ENCODE measurements around the gene EVL. TPM values are rescaled to one million over a fixed set of nuclear protein-coding genes. Genes with fewer than 3 reads are reported as not detected.
"Not testable (repeated sequence)": the region's sequence is repeated elsewhere in the genome, so short reads cannot be mapped to it uniquely, and the experiment has no call there.

EVL gene
- polyA plus RNA-seq, 1 donor, result 163 TPM

DNA sequence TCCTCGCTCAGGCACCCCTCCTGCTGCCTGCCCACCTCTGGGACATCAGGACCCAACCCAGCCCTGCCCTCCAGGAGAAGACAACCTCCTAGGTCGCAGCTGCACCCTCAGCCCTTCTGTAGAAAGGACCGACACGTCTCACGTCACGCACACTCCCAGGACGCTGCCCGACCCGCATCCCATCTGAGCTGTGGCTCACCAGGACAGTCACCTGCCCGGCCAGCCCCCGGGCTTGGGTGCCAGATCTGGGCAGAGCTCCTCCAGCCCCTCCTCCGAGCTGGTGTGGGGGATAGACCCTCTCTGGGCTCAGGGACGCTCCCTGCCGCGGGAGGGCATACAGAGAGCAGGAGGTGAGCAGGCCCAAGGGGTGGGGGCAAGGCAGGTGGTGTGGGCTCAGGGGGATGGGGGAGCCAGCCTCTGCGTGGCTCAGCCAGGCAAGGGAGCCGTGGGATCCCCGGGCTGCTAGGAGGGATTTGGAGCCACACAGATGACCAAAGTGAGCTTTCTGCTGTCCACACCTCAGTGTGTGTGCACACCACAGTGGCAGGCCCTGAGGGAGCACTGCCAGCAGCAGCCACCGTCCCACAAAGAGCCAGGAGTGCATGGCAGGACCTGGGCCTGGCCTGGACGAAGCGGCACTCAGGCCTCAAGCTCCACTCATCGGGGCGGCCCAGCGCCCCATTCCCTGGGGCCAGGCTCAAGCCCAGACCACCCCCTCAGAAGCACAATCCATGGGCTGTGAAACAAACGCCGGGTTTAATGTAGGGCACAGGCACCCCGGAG lies 80.7 kb downstream of the EVL start:
- DNase-seq, result no peak

DNA sequence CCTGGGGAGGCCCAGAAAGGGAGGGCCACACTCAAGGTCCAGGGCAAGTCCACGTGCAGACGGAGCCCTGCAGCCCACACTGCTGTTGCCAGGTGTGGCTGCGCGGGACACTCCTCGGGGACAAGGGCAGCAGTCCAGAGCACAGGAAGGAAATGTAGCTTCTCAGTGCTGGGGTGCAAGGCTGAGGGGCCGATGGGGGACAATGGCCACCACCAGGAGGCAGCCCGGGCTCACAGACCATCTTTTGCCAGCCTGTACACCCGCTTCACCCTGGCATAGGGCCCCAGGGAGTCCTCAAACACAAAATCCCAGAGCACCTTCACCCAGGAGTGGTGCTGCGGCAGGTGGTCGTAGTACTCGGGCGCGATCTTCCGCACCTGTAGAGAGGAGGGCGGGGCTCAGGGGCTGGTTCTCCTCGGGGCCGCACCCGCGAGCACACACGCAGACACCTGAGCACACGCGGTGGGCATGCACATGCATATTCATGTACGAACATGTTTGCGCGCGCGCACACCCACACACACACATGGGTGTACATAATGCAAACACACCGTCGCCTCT lies 81.4 kb downstream of the EVL start:
- DNase-seq, result no peak

DNA sequence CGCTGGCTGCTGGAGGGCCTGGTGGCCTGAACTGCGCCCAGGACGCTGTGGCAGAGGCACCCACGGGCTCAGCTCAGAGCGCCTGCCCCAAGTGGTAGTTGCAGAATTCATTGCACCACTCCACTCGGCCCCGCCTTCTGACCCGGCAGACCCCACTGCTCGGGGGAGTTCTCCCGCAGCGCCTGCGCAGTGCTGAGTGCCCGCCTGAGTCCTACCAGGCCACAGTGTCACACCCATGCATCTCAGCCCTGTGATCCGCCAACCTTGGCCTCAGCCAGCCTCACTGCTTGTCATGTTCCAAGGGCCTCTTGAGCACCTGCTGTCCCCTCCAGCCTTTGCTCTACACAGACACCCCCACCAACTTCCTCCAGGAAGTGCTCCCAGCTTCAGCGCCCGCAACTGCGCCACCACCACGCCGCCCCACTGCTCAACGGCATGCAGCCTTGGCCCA lies 82.0 kb downstream of the EVL start:
- no peak for DNase-seq

DNA sequence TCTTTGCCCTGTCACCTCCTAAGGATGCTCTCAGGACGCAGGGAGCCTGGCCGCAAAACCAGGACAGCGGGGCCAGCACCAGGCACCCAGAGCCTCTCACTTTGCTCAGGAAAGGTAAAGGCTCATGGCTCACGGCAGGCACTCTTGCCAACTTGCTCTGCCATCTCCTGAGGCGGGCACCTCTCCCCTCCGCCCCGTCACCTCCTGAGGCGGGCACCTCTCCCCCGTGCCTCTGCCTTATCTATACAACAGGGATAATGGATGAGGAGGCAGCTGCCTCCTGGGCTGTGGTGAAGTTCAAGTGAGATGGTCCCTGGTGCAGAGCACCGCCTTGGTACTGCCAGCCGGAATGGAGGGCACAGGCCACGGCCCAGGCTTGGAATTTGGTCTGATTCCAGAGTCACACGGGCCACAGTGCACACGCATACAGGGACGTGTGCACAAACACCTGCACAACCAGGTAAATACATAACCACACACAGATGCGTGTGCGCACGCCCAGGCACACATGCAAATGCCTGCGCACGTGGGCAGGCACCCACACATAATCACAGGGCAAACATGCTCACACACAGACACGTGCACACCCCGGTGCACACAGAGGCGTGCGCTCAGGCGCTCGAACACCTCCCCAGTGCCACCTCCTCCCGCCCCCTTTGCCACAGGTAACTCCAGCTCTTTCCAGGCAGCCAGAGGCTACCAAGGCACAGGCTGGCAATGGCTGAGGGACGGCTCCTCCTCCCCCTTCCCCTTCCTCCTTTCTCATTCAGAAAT lies 82.7 kb downstream of the EVL start:
- DNase-seq, result no peak

DNA sequence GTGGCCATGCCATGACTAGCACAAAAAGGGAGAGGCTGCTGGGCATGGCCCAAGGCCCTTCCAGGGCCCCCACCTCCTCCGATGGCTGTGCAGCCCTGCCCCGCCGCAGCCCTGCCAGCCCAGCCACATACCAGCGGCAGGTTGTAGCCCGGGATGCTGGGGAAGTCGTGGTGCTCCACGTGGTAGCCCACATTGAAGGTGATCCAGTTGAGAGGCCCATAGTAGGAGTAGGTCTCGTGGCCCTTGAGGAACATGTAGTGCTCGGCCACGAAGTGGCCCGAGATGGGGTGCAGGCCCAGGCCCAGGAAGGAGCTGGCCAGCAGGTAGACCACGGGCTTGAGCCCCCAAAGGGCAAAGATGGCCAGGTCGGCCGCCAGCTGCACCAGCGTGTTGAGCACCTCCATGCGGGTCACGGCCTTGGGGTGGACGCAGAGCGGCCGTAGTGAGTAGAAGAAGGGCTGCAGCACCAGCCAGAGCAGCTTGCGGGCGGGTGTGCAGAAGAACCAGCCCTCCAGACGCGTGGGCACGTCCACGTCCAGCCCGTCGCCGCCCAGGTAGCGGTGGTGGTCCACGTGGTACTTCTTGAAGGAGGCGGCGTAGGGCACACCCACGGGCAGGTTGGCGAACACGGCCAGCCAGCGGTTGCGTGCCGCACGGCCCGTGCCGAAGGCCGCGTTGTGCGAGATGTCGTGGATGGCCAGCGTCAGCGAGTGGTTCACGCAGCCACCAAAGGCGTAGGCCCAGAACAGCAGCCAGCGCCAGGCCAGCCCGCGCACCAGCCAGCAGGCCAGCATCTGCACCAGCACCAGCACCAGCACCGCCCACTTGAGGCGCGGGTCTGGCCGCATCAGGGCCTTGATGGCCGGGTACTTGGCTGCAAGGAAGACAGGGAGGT lies 83.9 kb downstream of the EVL start:
- no peak for DNase-seq

DNA sequence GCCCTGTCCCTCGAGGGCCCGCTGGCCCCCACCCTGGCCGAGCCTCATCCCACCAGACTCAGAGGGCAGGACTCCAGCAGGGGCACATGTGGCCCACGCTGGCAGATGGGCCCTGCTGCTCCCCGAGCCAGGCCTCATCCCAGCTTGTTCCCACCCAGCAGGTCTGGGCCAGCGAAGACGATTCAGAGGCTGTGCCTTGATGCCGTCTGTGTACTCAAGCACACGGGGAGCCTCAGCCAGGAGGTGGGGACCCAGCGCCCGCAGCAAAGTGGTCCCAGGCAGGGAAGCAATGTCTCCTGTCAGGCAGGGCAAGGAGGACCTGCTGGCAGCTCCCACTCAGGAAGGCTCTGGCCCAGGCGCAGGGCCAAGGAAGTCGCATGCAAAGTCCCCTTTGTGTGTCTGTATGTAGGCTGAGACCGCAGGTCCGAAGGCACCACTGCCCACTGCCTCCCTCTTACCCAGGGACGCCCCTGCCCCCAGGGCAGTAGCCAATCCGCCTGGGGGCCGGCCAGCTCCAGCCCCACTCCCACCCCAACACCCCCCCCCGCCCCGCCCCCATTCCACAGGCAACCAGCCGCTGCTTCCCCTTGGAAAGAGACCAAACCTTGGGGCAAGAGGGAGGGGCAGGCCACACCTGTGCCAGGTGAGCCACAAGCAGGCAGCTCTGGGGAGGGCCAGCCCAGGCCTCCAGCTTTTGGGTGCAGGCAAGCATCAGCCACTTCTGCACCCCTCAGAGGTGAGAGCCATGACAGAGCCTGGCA lies 84.8 kb downstream of the EVL start:
- DNase-seq, result no peak

DNA sequence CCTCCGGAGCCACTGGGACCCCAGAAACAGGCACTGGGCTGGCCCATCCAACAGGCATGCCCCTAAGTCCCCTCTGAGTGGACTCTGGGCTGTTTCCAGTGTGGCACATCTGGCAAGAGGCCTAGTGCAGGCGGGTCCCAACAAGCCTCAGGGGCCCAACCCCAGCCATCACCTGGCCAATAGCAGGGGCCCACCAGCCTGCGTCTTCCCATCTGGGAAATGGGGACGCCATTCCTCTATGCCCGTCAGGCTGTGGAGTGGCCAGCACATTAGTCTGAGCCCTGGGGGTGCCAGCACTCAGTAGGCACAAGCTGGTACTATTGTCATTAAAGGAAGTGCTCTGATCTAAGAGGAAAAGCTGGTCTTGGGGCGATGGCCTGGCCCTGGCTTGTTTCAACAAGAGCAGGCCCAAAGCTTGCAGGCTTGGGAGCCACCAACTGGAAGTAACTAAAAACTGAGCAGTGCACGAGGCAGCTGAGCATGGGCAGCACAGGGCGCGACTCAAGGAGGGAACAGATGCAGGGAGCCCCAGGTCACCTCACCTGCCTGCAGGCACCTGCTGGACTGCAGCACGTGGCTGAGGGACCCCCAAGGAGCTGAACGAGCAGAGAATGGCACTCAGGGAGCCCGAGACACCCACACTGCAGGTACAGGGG lies 85.8 kb downstream of the EVL start:
- DNase-seq, result no peak

DNA sequence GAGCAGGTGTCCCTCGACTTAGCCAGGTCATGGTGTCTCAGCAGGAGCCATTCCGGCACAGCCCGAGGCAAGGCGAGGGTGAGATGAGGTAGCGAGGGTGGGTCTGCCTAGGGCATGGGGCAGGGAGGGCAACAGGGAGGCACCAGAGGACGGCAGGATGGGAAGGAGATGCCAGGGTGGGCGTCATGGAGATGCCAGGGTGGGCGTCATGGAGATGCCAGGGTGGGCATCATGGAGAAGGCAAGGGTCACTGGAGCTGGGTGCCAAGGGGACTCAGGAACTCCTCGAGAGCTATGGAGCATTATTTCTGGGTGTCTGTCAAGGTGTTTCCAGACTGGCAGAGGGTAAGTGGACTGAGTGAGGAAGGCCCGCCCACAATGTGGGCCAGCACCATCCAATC lies 86.9 kb downstream of the EVL start:
- DNase-seq, result no peak

DNA sequence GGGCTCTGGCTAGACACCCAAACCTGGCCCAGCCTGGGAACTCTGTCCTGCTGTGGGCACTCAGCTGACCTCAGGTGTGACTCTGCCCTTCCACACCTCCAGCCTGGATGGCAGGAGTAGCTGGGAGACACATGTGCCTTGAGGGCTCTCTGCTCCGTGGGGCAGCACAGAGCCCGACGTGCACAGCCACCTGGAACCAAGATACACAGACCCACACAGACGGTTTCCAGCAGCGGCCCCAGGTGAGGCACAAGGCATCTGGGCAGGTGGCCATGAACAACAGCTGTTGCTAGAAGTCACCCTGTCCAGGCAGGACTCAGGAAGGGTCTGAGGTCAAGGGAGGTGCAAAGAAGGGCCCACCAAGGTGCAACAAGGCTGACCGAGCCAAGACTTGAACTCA lies 88.3 kb downstream of the EVL start:
- DNase-seq, result no peak

DNA sequence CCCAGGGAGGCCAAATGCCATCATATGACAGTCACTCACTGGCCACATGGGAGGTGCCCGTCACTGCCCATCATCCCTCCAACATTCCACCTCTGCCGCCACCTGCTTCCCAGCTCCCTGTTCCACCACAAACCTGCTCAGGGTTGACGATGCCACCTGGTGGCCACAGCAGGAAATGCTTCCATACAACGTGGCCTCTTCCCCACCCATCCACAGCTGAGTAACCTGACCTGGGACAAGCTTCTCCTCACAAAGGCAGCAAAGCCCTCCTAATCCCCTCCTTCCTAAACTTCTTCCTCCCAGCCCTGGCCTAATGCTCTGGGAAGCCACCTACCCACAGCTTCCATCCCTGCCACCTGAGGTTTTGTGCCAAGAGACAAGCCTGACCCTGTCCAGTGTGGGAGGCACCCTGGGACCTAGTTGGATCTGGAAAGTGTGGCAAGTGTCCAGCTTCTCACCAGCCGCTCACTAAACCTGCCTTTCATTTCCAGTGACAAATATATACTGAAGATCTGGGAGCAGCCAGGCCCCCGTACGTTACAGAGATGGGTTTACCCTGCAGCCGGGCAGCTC lies 89.9 kb downstream of the EVL start:
- no peak for DNase-seq

DNA sequence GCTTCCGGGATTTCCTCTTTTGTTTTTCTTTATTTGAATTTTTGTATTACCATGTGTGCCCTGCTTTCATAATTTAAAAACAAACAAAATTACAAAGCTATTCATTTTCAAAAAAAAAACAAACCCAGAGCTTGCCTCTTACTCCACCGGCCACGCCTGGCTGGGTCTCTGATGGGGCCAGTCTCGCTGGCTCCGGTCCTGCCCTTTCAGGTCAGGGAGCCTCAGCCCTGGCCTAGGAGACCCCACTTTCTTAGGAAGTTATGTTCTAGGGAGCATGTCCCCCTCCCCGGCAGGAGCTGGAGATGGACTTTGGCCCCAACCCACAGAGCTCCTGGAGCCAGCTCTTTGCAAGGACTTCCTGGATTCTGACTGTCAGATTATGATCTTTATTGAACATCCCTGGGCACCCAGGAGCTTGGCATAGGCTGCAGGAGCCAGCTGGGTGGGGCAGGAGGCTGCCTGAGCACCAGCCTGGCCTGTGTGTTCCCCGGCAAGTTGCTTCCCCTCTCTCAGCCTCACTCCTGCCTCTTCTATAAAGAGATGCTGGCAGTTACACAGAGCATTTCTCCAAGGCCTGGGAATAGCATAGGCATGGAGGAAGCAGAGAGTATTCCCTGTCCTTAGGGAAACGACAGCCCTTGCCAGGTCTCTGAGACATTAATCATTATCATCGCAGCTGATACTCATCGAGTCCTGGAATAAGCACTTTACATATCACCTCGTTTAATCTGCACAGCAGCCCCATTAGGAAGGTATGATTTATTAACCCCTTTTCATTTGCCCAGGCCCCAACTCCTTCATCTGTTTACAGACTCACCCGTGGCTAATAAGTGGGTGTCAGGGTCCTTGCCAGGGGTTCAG lies 90.8 kb downstream of the EVL start:
- DNase-seq, result no peak

DNA sequence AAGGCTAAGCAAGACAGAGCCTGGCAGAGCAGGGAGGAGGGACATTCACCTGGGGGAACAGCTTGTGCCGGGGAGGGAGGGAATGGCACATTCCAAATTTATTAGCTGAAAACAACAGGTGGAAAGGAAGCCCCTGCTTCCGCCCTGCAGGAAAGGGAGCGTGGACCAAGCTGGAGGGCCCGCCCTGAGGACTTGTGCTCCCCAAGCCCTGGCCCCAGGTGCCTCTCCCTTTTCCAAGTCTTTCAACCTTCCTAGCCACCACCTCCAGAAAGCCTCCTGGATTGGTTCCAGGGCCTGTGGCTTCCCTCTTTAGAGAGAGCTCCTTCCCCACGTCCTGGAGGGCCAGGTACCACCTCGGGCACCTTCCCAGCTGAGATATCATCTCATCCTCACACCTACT lies 91.6 kb downstream of the EVL start:
- no peak for DNase-seq

DNA sequence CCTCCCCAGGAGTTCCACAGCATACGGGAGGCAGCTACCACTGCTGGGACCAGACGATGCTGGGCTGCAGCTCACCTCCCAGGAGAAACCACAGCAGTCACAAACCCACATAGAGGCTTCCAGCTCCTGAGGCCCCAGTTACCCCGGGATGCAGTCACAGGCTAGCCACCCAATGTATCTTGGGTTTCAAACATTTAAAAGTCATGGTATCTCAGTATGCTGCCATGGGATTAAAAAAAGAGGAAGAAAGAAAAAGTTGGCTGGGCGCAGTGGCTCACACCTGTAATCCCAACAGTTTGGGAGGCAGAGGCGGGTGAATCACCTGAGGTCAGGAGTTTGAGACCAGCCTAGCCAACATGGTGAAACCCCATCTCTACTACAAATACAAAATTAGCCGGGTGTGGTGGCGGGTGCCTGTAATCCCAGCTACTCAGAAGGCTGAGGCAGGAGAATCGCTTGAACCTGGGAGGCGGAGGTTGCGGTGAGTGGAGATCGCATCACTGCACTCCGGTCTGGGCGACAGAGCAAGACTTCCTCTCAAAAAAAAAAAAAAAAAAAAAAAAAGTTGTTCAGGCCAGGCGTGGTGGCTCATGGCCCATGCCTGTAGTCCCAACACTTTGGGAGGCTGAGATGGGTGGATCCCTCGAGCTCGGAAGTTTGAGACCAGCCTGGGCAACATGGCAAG lies 92.5 kb downstream of the EVL start:
- not testable (repeated sequence) for DNase-seq

DNA sequence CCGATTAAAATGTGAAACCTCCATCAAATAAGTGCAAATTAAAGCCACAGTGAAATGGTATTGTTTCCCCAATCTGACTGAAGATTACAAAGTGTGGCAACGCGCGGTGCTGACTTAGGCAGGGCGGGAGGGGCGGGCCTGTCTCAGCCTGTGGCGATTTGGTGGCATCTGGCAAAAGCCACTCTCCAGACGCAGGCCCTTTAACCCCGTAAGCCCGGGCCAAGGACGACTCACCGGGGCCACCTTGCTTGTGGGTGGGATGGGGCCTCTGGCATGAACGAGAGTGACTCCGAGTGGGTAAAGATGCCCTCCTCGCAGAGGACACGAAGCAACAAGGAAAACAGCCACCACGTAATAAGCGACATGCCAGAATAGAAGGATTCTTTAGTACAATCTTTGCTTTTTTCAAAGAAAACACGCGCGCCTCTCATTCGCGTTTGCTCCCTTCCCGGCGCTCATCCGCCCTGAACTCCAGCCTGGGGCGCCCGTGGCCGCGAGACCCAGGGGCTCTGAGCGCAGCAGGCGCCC lies 93.4 kb downstream of the EVL start:
- DNase-seq, result no peak

DNA sequence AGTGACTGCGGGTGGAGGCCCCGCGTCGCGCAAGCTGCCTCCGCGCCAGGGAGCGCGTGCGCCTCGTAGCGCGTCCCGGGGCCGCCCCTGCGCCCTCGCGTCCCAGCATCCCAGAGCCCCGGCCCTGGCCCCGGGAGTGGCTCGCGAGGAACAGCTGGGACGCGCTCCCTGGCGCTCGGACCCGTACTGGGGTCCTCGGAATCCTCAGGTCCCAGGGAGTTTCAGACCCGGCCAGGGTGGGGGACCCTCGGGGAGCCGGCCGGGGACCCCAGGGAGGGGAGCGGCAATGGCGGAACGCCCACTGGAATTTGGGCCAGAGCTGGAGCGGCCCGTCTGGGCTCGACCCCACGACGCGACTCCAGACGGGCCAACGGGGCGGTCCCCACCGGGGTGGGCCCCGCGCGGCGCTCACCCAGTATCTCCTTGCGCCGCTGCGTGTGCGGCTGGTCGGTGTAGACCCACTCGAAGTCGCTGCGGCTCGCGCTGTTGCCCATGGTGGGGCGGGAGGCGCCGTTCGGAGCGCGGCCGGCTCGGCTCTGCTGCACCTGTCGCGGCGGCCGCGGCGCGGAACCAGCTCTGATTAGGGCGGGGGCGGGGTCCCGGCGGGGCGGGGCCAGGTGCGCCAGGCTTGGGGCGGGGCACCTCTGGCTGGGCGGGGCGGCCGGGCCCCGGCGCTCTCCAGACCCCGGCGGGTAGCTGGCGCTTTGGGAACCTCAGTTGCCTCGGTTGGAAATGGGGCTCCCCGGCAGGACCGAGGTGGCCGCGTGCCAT lies 94.1 kb downstream of the EVL start, which contains the start of gene DEGS2:
TSS of gene DEGS2 (minus strand) at position 552 of the 771 bp plus-strand sequence. CDS start at position 494, 58 bp downstream.
- DNase-seq, result no peak

DNA sequence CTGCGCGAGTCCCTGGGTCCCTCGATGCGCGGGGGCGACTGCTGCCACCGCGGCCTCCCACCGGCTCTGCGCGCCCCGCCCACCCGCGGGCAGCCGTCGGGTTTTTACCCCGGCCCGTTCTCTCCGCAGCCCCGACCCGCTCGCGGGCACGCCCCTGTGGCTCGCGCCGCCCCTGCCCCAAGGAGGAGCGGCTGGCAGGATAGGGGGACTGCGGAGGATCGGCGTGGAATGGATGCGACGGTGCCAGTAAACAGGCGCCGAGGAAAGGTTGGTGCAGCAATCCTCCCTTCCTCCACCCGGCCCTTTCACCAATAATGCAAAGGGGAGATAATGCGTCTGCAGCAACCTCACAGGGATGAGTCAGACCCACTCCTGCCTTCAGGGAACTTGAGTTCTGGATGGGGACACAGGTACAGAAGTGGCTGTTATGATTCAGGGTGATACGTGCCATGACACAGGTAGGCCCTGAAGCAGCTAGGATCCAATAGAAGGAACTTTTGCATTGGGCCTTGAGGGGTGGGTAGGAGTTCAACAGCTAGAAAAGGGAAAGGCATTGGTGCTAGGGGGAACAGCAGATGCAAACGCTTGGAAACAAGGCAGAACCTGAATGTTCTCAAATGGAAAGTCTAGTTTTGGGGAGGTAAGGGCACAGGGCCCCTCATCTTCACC lies 94.8 kb downstream of the EVL start:
- DNase-seq, result no peak

DNA sequence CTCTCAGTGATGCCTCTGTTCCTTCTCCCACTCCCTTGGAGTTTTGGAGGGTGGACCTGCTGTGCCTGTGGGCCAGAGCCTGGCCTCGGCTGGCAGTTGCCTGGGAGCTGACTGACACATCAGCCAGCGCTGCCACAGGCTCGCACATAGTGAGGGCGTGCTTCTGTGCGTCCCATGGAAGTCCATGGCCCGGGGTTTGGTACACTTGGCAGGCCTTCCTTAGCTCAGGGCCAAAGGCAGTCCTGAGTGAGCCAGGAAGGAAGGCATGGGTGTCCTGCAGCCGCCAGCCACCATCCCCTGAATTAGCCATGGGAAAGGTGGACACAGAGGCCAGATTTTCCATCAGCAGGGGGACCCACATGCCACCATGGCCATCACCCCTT lies 95.3 kb downstream of the EVL start:
- DNase-seq, result no peak
